Neural progenitor cell (in vitro differentiated cells): ENCODE results near the gene EML5.

Source experiments
- EZH2 ChIP-seq: fragments of 200-600 bp; sonication (generic); IDR thresholded peaks from 2 replicates; pipeline ENCODE4 v1.6.1; 2017; ENCODE audit warnings: antibody characterized with exemption, mild to moderate bottlenecking, moderate library complexity
- TF ChIP-seq, protein P1 (sequence below): fragments of 200-600 bp; sonication (generic); IDR thresholded peaks from 2 replicates; pipeline ENCODE4 v1.5.1; 2017; ENCODE audit warnings: antibody characterized with exemption, mild to moderate bottlenecking

DNA sequence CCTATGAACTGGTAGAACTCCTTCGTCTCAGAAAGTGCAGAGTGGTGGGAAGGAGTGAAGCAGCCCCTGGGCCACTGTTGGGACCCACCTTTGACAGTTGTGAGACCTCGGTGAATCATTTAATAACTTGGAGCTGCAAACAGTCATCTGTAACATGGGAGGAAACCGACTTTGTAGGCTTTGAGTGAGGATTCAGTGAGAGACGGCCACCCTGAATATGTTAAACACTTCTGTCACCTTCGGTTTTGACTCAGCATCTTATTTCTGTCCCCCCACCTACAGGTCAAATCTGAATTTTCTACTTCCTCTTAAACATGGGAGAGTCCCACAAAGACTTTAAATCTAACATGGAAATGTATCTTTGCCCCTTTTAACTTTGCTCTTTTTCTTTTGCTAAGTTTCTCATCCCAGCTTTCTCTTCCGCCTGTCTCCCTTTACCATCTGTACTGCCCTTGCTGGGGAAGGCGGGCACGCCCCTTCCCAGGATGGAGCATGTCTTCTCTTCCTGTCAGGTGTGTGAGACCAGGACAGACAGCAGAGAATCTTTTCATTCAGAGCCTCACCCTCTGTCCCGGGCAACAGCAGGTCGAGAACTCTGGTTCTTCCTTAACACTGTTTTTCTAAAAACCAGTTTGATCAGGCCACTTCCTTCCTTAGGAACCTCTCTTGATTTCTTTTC is 192.9 kb downstream of the EML5 start:
- TF ChIP-seq, protein P1, sequence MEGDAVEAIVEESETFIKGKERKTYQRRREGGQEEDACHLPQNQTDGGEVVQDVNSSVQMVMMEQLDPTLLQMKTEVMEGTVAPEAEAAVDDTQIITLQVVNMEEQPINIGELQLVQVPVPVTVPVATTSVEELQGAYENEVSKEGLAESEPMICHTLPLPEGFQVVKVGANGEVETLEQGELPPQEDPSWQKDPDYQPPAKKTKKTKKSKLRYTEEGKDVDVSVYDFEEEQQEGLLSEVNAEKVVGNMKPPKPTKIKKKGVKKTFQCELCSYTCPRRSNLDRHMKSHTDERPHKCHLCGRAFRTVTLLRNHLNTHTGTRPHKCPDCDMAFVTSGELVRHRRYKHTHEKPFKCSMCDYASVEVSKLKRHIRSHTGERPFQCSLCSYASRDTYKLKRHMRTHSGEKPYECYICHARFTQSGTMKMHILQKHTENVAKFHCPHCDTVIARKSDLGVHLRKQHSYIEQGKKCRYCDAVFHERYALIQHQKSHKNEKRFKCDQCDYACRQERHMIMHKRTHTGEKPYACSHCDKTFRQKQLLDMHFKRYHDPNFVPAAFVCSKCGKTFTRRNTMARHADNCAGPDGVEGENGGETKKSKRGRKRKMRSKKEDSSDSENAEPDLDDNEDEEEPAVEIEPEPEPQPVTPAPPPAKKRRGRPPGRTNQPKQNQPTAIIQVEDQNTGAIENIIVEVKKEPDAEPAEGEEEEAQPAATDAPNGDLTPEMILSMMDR, result no peak
- no peak for TF ChIP-seq EZH2
